Esophagus muscularis mucosa (tissue), 3 donors: ENCODE data around the gene COPG2.

ENCODE experiments used
- CTCF ChIP-seq, 3 experiments: fragments of 200-600 bp in 2 of 3; fragments of 450-650 bp in 1 of 3; sonication (generic) in 2 of 3; IDR thresholded peaks; one replicate each; pipeline ENCODE4 v1.5.1; 2017 to 2019; ENCODE audit warnings: antibody characterized with exemption in 3 of 3, mild to moderate bottlenecking in 2 of 3, moderate library complexity in 1 of 3
- POLR2A ChIP-seq: fragments of 450-650 bp; IDR thresholded peaks from one replicate; pipeline ENCODE4 v1.6.1; 2017; ENCODE audit warnings: antibody characterized with exemption, moderate library complexity, mild to moderate bottlenecking, low read depth
- POLR2AphosphoS5 ChIP-seq, 2 donors: sonication (generic); formaldehyde crosslinking; IDR thresholded peaks; one replicate each; pipeline ENCODE4 v1.6.1; 2017; ENCODE audit warnings: antibody characterized with exemption in 2 of 2

GRCh38 chr7:130689683-130690082 lies 21.1 kb upstream of the COPG2 start:
- TF ChIP-seq CTCF (IDR thresholded peaks at IDR 0.05) (no peak), POLR2A (no peak), POLR2AphosphoS5 (IDR thresholded peaks at IDR 0.05) (no peak)
